IPS DF 6.9 (cell line): ENCODE results near the gene DIS3L2.
"Not testable (repeated sequence)": the region's sequence is repeated elsewhere in the genome, so short reads cannot be mapped to it uniquely, and the experiment has no call there.

ENCODE experiments used
- DNase-seq: peaks from one replicate; pipeline ENCODE4 v3.0.0-alpha.2; 2013; ENCODE audit warnings: low read depth, low spot score
- H3K27ac ChIP-seq: one replicate; pipeline ENCODE4 v1.5.1; 2013; ENCODE audit warnings: low read length, control low read depth
- H3K27me3 ChIP-seq: 2 replicates; pipeline ENCODE4 v1.6.1; 2013; ENCODE audit warnings: mild to moderate bottlenecking, low read length; ENCODE audit not compliant: control insufficient read depth, insufficient read depth
- H3K36me3 ChIP-seq: 2 replicates; pipeline ENCODE4 v1.6.1; 2013; ENCODE audit warnings: low read length; ENCODE audit not compliant: control insufficient read depth, insufficient read depth
- H3K4me1 ChIP-seq: 2 replicates; pipeline ENCODE4 v1.6.1; 2013; ENCODE audit warnings: low read length; ENCODE audit not compliant: control insufficient read depth, insufficient read depth
- H3K4me3 ChIP-seq: 2 replicates; pipeline ENCODE4 v1.5.1; 2013; ENCODE audit warnings: mild to moderate bottlenecking, low read length
- H3K9me3 ChIP-seq: 2 replicates; pipeline ENCODE4 v1.6.1; 2013; ENCODE audit warnings: low read length, inconsistent platforms; ENCODE audit not compliant: control insufficient read depth, insufficient read depth
- WGBS: extraction: QIAGEN DNeasy Blood & Tissue Kit; methylation state at CpG from one replicate; pipeline ENCODE4 v1.1.7; 2013; ENCODE audit warnings: mixed read lengths, missing lambda C conversion rate; ENCODE audit not compliant: insufficient read length, insufficient coverage; 5-methylcytosine and 5-hydroxymethylcytosine counted together

The DIS3L2 gene

GRCh38 chr2:232030229-232030628, 68.7 kb downstream of the DIS3L2 start:
- H3K4me1 ChIP-seq: no peaks in the 10 kb centered on the region
- H3K27me3 ChIP-seq: no peaks in the 10 kb centered on the region

GRCh38 chr2:232035292-232035691, 73.8 kb downstream of the DIS3L2 start:
- not testable (repeated sequence) for H3K27me3 ChIP-seq, H3K9me3 ChIP-seq, H3K4me3 ChIP-seq, H3K36me3 ChIP-seq, H3K4me1 ChIP-seq, DNase-seq, H3K27ac ChIP-seq
- WGBS: no CpG with 5 or more reads among the region's 2 CpGs

More at GRCh38 chr2:232030229-232030628, 68.7 kb downstream of the DIS3L2 start:
- DNase-seq: no peak
- Histone ChIP-seq H3K36me3 (no peaks in the 10 kb centered on the region), H3K9me3 (no peaks in the 10 kb centered on the region), H3K4me3 (no peak overlapping the region), H3K27ac (no peak overlapping the region)
- 100% methylated on average over 1 of the region's 2 CpGs for WGBS

DNA sequence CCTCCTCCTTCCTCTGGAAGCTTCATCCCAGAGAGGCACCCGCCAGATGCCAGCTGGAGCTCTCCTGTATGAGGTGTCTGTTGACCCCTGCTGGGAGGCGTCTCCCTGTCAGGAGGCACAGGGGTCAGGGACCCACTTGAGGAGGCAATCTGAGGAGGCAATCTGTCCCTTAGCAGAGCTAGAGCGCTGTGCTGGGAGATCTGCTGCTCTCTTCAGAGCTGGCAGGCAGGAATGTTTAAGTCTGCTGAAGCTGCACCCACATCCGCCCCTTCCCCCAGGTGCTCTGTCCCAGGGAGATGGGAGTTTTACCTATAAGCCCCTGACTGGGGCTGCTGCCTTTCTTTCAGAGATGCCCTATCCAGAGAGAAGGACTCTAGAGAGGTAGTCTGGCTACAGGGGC, 75.4 kb downstream of the DIS3L2 start:
- H3K27ac ChIP-seq, DNase-seq, H3K9me3 ChIP-seq, H3K4me1 ChIP-seq, H3K27me3 ChIP-seq, H3K4me3 ChIP-seq, H3K36me3 ChIP-seq: not testable (repeated sequence)
- WGBS: no CpG with 5 or more reads among the region's 4 CpGs

DNA sequence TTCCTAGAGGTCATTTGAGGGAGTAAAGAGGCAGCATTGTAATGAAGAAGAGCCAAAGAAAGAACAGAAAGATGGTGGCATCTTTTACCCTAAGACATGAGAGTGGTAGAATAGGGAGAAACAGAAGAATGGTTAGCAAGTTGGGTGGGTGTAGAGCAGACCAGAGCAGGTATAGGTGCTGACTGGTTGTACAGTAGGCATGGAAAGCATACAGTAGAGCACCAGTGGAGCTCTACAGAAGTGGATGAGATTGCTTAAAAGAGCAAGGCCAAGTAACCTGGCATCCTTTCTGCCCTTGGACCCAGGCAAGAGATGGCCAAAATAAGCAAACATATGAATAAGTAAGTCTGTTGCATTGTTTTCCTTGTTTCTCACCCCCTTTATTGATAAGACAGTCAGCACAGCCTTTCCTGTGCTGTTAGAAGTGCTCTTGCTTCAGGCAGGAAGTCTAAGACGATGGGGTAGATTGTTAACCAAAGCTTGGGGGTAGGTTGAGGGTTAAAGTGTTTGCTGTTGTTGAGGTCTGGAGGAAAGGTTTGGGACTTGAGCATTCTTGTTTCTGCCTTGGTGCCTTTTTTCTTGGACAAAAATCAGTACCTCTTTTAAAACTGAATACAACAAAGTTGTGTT, 76.9 kb downstream of the DIS3L2 start:
- H3K9me3 ChIP-seq: no peaks in the 10 kb centered on the region
- H3K4me1 ChIP-seq: peaks cover 3% of the 10 kb centered on the region; the same call in 1 of the 2 replicates
- no CpG with 5 or more reads among the region's 1 CpG for WGBS
- no peaks in the 10 kb centered on the region for H3K36me3 ChIP-seq
- no peak overlapping the region for H3K27ac ChIP-seq
- no peaks in the 10 kb centered on the region for H3K27me3 ChIP-seq
- DNase-seq: no peak
- no peak overlapping the region for H3K4me3 ChIP-seq

DNA sequence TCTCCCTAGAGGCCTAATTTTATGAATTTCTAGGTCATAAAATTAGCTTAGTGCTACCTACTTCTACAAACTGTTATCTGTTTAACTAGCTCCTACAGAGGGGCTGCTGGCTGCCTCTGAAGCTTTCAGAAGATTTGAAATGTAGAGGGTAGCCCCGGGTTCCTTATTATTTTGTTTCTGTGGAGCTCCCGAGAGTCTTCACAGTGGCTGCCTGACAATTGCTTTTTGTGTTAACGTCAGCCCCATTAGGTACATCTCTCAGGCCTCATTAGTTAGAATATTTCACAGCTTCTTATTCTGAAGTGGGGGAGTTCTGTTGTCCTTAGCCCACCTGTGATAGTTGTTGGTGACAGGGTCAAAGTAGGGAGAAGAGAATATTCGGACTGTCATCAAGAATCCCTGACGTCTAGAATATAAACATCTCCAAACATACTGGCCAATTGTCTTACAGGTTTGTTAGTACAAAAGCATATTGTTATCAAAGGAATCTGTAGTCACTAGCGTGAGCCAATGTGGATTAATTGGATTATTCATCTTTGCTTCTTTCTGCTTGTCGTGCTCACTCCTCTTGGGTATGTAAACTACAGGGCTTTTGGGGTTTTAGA, 77.5 kb downstream of the DIS3L2 start:
- Histone ChIP-seq H3K4me1 (peaks cover 3% of the 10 kb centered on the region; the same call in 1 of the 2 replicates), H3K27ac (no peak overlapping the region), H3K36me3 (no peaks in the 10 kb centered on the region), H3K4me3 (no peak overlapping the region), H3K27me3 (no peaks in the 10 kb centered on the region), H3K9me3 (no peaks in the 10 kb centered on the region)
- WGBS: no CpG with 5 or more reads among the region's 7 CpGs
- no peak for DNase-seq

GRCh38 chr2:232042911-232043574, 81.5 kb downstream of the DIS3L2 start:
- no peak overlapping the region for H3K27ac ChIP-seq
- DNase-seq: no peak
- H3K27me3 ChIP-seq: no peaks in the 10 kb centered on the region
- peaks cover 3% of the 10 kb centered on the region; the same call in 1 of the 2 replicates for H3K4me1 ChIP-seq
- no peaks in the 10 kb centered on the region for H3K9me3 ChIP-seq
- no CpG with 5 or more reads among the region's 2 CpGs for WGBS
- H3K36me3 ChIP-seq: no peaks in the 10 kb centered on the region
- no peak overlapping the region for H3K4me3 ChIP-seq

DNA sequence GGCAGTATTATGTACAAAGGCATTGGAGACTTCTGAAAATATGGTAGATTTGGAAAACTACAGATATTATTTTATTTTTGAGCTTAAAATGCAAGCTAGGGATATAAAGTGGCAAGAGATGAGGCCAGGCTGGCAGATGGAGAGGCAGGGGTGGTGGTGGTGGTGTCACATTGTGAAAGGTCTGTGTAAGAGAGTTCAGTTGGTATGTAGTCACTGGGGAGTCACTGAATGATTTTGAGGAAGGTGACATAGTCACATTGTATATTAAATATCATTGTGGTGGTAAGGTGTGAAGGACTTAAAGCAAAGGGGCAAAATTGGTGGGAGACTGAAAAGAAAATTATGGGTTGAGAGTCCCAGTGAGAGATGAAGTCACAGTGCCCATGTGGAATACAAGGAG, 82.5 kb downstream of the DIS3L2 start:
- H3K36me3 ChIP-seq: no peaks in the 10 kb centered on the region
- no peak for DNase-seq
- no peak overlapping the region for H3K4me3 ChIP-seq
- H3K27ac ChIP-seq: no peak overlapping the region
- H3K4me1 ChIP-seq: no peaks in the 10 kb centered on the region
- no peaks in the 10 kb centered on the region for H3K27me3 ChIP-seq
- H3K9me3 ChIP-seq: no peaks in the 10 kb centered on the region

- no peaks in the 10 kb centered on the region for H3K4me1 ChIP-seq
- DNase-seq: no peak
- no peak overlapping the region for H3K4me3 ChIP-seq
- no peak overlapping the region for H3K27ac ChIP-seq
- WGBS: no CpG with 5 or more reads among the region's 4 CpGs
- H3K9me3 ChIP-seq: no peaks in the 10 kb centered on the region
- no peaks in the 10 kb centered on the region for H3K36me3 ChIP-seq
- no peaks in the 10 kb centered on the region for H3K27me3 ChIP-seq
These were observed 87.8 kb downstream of the DIS3L2 start for GRCh38 chr2:232049350-232049749.

DNA sequence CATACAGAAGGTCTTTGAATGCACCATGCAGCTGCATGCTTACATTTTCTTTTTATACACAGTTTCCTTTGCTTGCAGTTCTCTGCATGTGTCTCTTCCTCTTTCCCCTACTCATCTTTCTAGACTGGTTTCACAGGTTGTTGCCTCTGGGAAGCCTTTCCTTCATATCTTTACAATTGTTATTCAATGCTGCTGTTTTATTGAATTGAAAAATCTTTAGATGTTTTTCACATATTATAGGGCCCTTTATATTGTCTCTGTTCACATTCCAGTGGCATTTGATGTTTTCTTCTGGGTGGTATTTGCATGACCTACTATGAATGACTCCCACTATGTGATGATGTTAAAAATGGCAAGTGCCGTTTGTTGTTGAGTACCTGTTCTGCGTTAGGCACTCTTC, 91.1 kb downstream of the DIS3L2 start:
- whole genome bisulfite sequencing: no CpG with 5 or more reads among the region's 2 CpGs
- no peak for DNase-seq
- H3K36me3 ChIP-seq: no peaks in the 10 kb centered on the region

DNA sequence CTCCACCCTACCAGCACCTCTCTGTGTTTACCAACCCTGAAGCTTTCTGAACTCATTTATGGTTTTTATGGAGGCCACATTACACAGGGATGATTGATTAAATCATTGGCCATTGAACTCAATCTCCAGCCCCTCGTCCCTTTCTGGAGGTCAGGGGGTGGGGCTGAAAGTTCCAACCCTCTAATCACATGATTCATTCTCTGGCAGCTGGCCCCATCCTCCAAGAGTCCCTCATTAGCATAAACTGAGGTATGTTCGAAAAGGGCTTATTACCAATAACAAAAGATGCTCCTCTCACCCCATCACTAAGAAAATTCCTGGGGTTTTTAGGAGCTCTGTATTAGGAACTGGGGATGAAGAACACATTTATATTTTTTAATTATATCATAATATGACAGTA, 92.3 kb downstream of the DIS3L2 start:
- Histone ChIP-seq H3K36me3 (no peaks in the 10 kb centered on the region), H3K27ac (no peak overlapping the region), H3K27me3 (no peaks in the 10 kb centered on the region), H3K9me3 (no peaks in the 10 kb centered on the region), H3K4me3 (no peak overlapping the region), H3K4me1 (no peaks in the 10 kb centered on the region)
- no CpG with 5 or more reads among the region's 2 CpGs for WGBS
- no peak for DNase-seq

More for the DNA sequence above, 91.1 kb downstream of the DIS3L2 start:
- Histone ChIP-seq H3K27ac (no peak overlapping the region), H3K27me3 (no peaks in the 10 kb centered on the region), H3K4me1 (no peaks in the 10 kb centered on the region), H3K9me3 (no peaks in the 10 kb centered on the region), H3K4me3 (no peak overlapping the region)
